Neural cell (in vitro differentiated cells): ENCODE measurements around the gene ITGB6. TPM values are rescaled to one million over a fixed set of nuclear protein-coding genes. Genes with fewer than 3 reads are reported as not detected.

ENCODE experiments used
- H2AFZ ChIP-seq: fragments of 200-600, 300-800 bp; sonication (generic), shearing (Covaris generic); 2 replicates; pipeline ENCODE4 v1.6.0; 2014; ENCODE audit warnings: low read depth, mild to moderate bottlenecking, antibody characterized with exemption, low read length, moderate library complexity
- H3F3A ChIP-seq: fragments of 200-600 bp; shearing (Covaris generic); 2 replicates; pipeline ENCODE4 v1.6.1; 2016; ENCODE audit warnings: mild to moderate bottlenecking, moderate library complexity, mixed read lengths, antibody characterized with exemption, low read length; ENCODE audit not compliant: insufficient read depth, poor library complexity, severe bottlenecking
- H3K27ac ChIP-seq: fragments of 200-600, 300-800 bp; sonication (generic), shearing (Covaris generic); 2 replicates; pipeline ENCODE4 v1.5.1; 2014; ENCODE audit warnings: mild to moderate bottlenecking, low read length, moderate library complexity
- H3K27me3 ChIP-seq: fragments of 300-800, 200-600 bp; sonication (generic), shearing (Covaris generic); 2 replicates; pipeline ENCODE4 v1.6.0; 2014; ENCODE audit warnings: mild to moderate bottlenecking, low read depth, low read length, moderate library complexity; ENCODE audit not compliant: insufficient read depth
- H3K36me3 ChIP-seq: fragments of 300-800, 200-600 bp; sonication (generic), shearing (Covaris generic); 2 replicates; pipeline ENCODE4 v1.5.1; 2014; ENCODE audit warnings: mild to moderate bottlenecking, antibody characterized with exemption, low read length, moderate library complexity; ENCODE audit not compliant: insufficient read depth
- H3K4me2 ChIP-seq: fragments of 300-800, 200-600 bp; sonication (generic), shearing (Covaris generic); 2 replicates; pipeline ENCODE4 v1.6.0; 2014; ENCODE audit warnings: mild to moderate bottlenecking, low read length
- H3K4me3 ChIP-seq: fragments of 300-800, 200-600 bp; sonication (generic), shearing (Covaris generic); 2 replicates; pipeline ENCODE4 v1.5.1; 2014; ENCODE audit warnings: mild to moderate bottlenecking, low read length, moderate library complexity
- H3K79me2 ChIP-seq: fragments of 200-600 bp; shearing (Covaris generic); replicated peaks from 2 replicates; pipeline ENCODE4 v1.6.0; 2014; ENCODE audit warnings: mild to moderate bottlenecking, low read length, moderate library complexity; ENCODE audit not compliant: insufficient read depth
- H3K9ac ChIP-seq: fragments of 300-800, 200-600 bp; sonication (generic), shearing (Covaris generic); 2 replicates; pipeline ENCODE4 v1.6.1; 2016; ENCODE audit warnings: mild to moderate bottlenecking, low read length, mixed read lengths
- H3K9me2 ChIP-seq: fragments of 200-600 bp; shearing (Covaris generic); 2 replicates; pipeline ENCODE4 v1.6.1; 2016; ENCODE audit warnings: mild to moderate bottlenecking, low read length, mixed read lengths; ENCODE audit not compliant: insufficient read depth
- H3K9me3 ChIP-seq: fragments of 200-600, 300-800 bp; sonication (generic), shearing (Covaris generic); 2 replicates; pipeline ENCODE4 v1.6.1; 2016; ENCODE audit warnings: mild to moderate bottlenecking, mixed run types, low read length, moderate library complexity, mixed read lengths
- H4K20me1 ChIP-seq: fragments of 200-600 bp; shearing (Covaris generic); 2 replicates; pipeline ENCODE4 v1.6.1; 2016; ENCODE audit warnings: mild to moderate bottlenecking, mixed run types; ENCODE audit not compliant: insufficient read depth
- EP300 ChIP-seq: fragments of 450-650 bp; conservative IDR thresholded peaks from 2 replicates; pipeline ENCODE4 v1.6.1; 2014; ENCODE audit warnings: antibody characterized with exemption, mild to moderate bottlenecking, moderate library complexity; ENCODE audit not compliant: poor library complexity, severe bottlenecking
- EZH2 ChIP-seq: fragments of 200-600, 300-800 bp; shearing (Covaris generic), sonication (generic); IDR thresholded peaks from 2 replicates; pipeline ENCODE4 v1.6.1; 2014; ENCODE audit warnings: antibody characterized with exemption, low read length, borderline replicate concordance, mild to moderate bottlenecking; ENCODE audit not compliant: insufficient read depth, poor library complexity, severe bottlenecking
- MXI1 ChIP-seq: fragments of 450-650 bp; conservative IDR thresholded peaks from 2 replicates; pipeline ENCODE4 v1.6.1; 2014; ENCODE audit warnings: antibody characterized with exemption, mild to moderate bottlenecking; ENCODE audit not compliant: poor library complexity, severe bottlenecking
- POLR2AphosphoS5 ChIP-seq: IDR thresholded peaks from 2 replicates; pipeline ENCODE4 v1.6.1; 2012
- RAD21 ChIP-seq: fragments of 450-650 bp; conservative IDR thresholded peaks from 2 replicates; pipeline ENCODE4 v1.6.1; 2014; ENCODE audit warnings: antibody characterized with exemption, mild to moderate bottlenecking, moderate library complexity
- SMC3 ChIP-seq: fragments of 450-650 bp; conservative IDR thresholded peaks from 2 replicates; pipeline ENCODE4 v1.6.1; 2014; ENCODE audit warnings: antibody characterized with exemption, mild to moderate bottlenecking, moderate library complexity; ENCODE audit not compliant: poor library complexity
- TAF1 ChIP-seq: IDR thresholded peaks from 2 replicates; pipeline ENCODE4 v1.6.1; 2012; ENCODE audit warnings: low read depth
- polyA plus RNA-seq: library from polyadenylated mRNA; depleted of rRNA; stranded (reverse); fragments of >200 nt; gene quantifications from 2 replicates; pipeline ENCODE4 v1.2.3, GENCODE V29; 2014
- TF ChIP-seq, protein P1 (sequence below): IDR thresholded peaks from 2 replicates; pipeline ENCODE4 v1.6.1; 2012; ENCODE audit warnings: borderline replicate concordance
- TF ChIP-seq, protein P2 (sequence below): fragments of 450-650 bp; IDR thresholded peaks from 2 replicates; pipeline ENCODE4 v1.5.1; 2014; ENCODE audit warnings: antibody characterized with exemption, mild to moderate bottlenecking, moderate library complexity; ENCODE audit not compliant: poor library complexity, severe bottlenecking

ITGB6 gene
- polyA plus RNA-seq, 1 donor from 2014 or later: 8.3 TPM

DNA sequence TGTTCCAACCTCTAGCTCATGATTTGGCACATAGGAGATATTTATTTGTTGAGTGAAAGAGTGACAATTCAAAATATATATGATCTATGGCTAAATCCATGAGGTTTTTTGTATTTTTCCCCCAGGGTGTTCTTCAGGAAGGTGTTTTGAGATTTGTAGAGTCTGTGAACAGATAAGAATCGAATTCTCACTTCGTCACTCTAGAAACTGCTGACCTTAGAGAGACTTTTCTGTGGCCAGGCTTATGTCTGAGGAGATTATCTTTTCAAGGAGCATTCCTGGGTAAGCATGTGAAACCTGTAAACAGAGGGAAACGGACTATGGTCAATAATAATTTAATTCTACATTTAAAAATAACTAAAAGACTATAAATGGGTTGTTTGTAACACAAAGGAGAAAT, 849 bp upstream of the ITGB6 start:
- Histone ChIP-seq H3K9me3 (no peaks in the 10 kb centered on the region), H3K4me2 (no peak overlapping the region), H3K27ac (no peak overlapping the region), H3F3A (no peaks in the 10 kb centered on the region), H2AFZ (no peak overlapping the region), H3K27me3 (no peaks in the 10 kb centered on the region), H4K20me1 (no peaks in the 10 kb centered on the region), H3K9me2 (no peaks in the 10 kb centered on the region), H3K79me2 (no peaks in the 10 kb centered on the region), H3K9ac (no peak overlapping the region), H3K4me3 (no peak overlapping the region), H3K36me3 (no peaks in the 10 kb centered on the region)
- TF ChIP-seq EZH2 (no peak), POLR2AphosphoS5 (no peak), EP300 (no peak), SMC3 (no peak), MXI1 (no peak), RAD21 (no peak)
- TF ChIP-seq, protein P1, sequence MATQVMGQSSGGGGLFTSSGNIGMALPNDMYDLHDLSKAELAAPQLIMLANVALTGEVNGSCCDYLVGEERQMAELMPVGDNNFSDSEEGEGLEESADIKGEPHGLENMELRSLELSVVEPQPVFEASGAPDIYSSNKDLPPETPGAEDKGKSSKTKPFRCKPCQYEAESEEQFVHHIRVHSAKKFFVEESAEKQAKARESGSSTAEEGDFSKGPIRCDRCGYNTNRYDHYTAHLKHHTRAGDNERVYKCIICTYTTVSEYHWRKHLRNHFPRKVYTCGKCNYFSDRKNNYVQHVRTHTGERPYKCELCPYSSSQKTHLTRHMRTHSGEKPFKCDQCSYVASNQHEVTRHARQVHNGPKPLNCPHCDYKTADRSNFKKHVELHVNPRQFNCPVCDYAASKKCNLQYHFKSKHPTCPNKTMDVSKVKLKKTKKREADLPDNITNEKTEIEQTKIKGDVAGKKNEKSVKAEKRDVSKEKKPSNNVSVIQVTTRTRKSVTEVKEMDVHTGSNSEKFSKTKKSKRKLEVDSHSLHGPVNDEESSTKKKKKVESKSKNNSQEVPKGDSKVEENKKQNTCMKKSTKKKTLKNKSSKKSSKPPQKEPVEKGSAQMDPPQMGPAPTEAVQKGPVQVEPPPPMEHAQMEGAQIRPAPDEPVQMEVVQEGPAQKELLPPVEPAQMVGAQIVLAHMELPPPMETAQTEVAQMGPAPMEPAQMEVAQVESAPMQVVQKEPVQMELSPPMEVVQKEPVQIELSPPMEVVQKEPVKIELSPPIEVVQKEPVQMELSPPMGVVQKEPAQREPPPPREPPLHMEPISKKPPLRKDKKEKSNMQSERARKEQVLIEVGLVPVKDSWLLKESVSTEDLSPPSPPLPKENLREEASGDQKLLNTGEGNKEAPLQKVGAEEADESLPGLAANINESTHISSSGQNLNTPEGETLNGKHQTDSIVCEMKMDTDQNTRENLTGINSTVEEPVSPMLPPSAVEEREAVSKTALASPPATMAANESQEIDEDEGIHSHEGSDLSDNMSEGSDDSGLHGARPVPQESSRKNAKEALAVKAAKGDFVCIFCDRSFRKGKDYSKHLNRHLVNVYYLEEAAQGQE: no peak
- TF ChIP-seq, protein P2, sequence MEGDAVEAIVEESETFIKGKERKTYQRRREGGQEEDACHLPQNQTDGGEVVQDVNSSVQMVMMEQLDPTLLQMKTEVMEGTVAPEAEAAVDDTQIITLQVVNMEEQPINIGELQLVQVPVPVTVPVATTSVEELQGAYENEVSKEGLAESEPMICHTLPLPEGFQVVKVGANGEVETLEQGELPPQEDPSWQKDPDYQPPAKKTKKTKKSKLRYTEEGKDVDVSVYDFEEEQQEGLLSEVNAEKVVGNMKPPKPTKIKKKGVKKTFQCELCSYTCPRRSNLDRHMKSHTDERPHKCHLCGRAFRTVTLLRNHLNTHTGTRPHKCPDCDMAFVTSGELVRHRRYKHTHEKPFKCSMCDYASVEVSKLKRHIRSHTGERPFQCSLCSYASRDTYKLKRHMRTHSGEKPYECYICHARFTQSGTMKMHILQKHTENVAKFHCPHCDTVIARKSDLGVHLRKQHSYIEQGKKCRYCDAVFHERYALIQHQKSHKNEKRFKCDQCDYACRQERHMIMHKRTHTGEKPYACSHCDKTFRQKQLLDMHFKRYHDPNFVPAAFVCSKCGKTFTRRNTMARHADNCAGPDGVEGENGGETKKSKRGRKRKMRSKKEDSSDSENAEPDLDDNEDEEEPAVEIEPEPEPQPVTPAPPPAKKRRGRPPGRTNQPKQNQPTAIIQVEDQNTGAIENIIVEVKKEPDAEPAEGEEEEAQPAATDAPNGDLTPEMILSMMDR: no peak

DNA sequence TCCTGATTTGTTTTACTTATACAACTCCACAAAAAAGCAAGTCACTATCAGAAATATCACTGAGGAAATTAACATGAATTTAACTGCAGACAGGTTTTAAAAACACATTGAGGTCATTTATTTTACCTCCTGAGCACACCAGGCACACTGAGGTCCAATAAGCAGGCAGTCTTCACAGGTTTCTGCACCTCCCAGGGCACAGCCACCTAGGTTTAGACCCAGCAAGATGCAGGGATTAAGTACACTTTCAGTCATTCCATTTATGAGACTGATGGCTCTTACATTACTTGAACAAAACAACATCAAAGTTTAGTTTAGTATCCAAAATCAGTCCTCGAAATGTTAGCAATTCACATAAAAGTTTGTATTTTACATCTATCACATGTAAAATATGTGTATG, 1.0 kb downstream of the ITGB6 start:
- Histone ChIP-seq H3F3A (no peaks in the 10 kb centered on the region), H3K9ac (no peak overlapping the region), H4K20me1 (no peaks in the 10 kb centered on the region), H3K4me3 (no peak overlapping the region), H3K4me2 (no peak overlapping the region), H3K9me2 (no peaks in the 10 kb centered on the region), H3K9me3 (no peaks in the 10 kb centered on the region), H3K27me3 (no peaks in the 10 kb centered on the region), H2AFZ (no peak overlapping the region), H3K27ac (no peak overlapping the region), H3K36me3 (no peaks in the 10 kb centered on the region), H3K79me2 (no peaks in the 10 kb centered on the region)
- no peak for TF ChIP-seq POLR2AphosphoS5
- TF ChIP-seq SMC3: no peak

DNA sequence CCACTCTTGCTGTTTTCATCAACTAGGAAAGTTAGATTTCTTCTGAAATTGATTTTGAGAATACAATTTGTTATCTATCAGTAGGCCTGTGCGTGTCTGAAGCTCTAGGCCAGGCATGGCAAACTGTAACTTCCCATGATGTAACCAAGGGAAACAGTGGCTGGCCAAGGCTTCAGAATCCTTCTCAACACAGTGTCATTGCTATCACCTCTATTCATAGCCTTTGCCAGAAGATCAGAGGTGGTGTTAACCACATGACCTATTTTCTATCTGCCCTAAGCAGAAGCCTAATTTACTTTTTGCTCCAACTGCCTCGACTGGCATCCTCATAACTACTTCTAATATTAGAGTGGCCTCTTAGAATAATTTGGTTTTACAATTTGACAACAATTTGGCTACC, 2.5 kb downstream of the ITGB6 start:
- Histone ChIP-seq H3K27ac (no peak overlapping the region), H3K4me2 (no peak overlapping the region), H4K20me1 (no peaks in the 10 kb centered on the region), H3K27me3 (no peaks in the 10 kb centered on the region), H3K79me2 (no peaks in the 10 kb centered on the region), H3K9me2 (no peaks in the 10 kb centered on the region), H3F3A (no peaks in the 10 kb centered on the region), H3K9me3 (no peaks in the 10 kb centered on the region), H3K36me3 (no peaks in the 10 kb centered on the region), H2AFZ (no peak overlapping the region), H3K4me3 (no peak overlapping the region), H3K9ac (no peak overlapping the region)
- TF ChIP-seq SMC3: no peak
- TF ChIP-seq EZH2: no peak
- TF ChIP-seq MXI1: no peak
- TF ChIP-seq, protein P1: no peak
- no peak for TF ChIP-seq TAF1
- TF ChIP-seq EP300: no peak
- TF ChIP-seq, protein P2: no peak
- no peak for TF ChIP-seq POLR2AphosphoS5
- TF ChIP-seq RAD21: no peak
